IPS DF 6.9 (cell line): ENCODE results near the gene GGTA1.

Experiments
- DNase-seq: peaks from one replicate; pipeline ENCODE4 v3.0.0-alpha.2; 2013; ENCODE audit warnings: low read depth, low spot score
- H3K27ac ChIP-seq: one replicate; pipeline ENCODE4 v1.5.1; 2013; ENCODE audit warnings: low read length, control low read depth
- H3K27me3 ChIP-seq: 2 replicates; pipeline ENCODE4 v1.6.1; 2013; ENCODE audit warnings: mild to moderate bottlenecking, low read length; ENCODE audit not compliant: control insufficient read depth, insufficient read depth
- H3K36me3 ChIP-seq: 2 replicates; pipeline ENCODE4 v1.6.1; 2013; ENCODE audit warnings: low read length; ENCODE audit not compliant: control insufficient read depth, insufficient read depth
- H3K4me1 ChIP-seq: 2 replicates; pipeline ENCODE4 v1.6.1; 2013; ENCODE audit warnings: low read length; ENCODE audit not compliant: control insufficient read depth, insufficient read depth
- H3K4me3 ChIP-seq: 2 replicates; pipeline ENCODE4 v1.5.1; 2013; ENCODE audit warnings: mild to moderate bottlenecking, low read length
- H3K9me3 ChIP-seq: 2 replicates; pipeline ENCODE4 v1.6.1; 2013; ENCODE audit warnings: low read length, inconsistent platforms; ENCODE audit not compliant: control insufficient read depth, insufficient read depth
- WGBS: extraction: QIAGEN DNeasy Blood & Tissue Kit; methylation state at CpG from one replicate; pipeline ENCODE4 v1.1.7; 2013; ENCODE audit warnings: mixed read lengths, missing lambda C conversion rate; ENCODE audit not compliant: insufficient read length, insufficient coverage; 5-methylcytosine and 5-hydroxymethylcytosine counted together

Gene GGTA1

DNA sequence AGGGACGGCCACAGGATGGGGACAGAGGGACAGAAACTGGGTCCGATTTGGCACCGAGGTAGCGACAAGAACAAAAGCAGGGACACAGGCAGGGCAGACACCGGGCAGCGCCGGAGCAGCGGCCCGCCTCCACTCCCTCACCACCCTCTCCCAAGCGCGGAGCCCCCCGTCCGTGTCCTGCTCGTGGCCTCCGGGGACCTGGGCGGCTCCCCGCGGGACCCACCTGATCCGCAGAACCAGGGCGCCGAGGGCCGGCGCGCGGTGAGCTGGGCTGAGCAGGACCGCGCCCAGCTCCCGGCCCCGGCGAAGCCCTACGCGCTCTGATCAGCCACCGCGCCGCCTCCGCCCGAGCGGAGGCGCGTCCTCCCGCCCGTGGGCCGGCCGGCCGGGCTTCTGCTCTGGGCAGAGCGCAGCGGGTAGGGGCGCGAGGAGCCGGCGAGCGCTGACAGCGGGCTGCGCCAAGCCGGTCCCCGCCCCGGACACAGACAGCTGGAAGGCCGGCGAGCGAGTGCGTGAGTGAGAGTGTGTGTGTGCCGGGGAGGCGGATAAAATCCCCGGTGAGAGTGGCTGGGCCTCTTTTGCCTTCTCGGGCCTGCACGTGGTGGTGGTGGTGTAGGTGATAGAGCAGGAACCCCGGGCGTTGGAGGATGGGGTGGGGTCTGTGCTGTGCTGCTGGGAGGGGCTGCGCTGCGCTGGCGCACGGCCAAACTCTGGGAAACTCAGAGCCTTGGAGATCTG lies at the start of gene GGTA1:
Gene GGTA1 (minus strand): TSS at position 418 of the 738 bp plus-strand sequence. CDS start 31,922 bp downstream, outside the sequence.
- no peaks in the 10 kb centered on the region for H3K9me3 ChIP-seq
- no peak within 1 kb of the TSS for H3K27ac ChIP-seq
- peaks cover 24% of the 10 kb centered on the region; the same call in 1 of the 2 replicates for H3K27me3 ChIP-seq
- WGBS, result no CpG with 5 or more reads among the region's 72 CpGs
- DNase-seq, result no peak
- no peaks in the 10 kb centered on the region for H3K4me1 ChIP-seq
- peak within 1 kb of the TSS; percentile 46; the same call in 1 of the 2 replicates for H3K4me3 ChIP-seq
- no peaks in the 10 kb centered on the region for H3K36me3 ChIP-seq

DNA sequence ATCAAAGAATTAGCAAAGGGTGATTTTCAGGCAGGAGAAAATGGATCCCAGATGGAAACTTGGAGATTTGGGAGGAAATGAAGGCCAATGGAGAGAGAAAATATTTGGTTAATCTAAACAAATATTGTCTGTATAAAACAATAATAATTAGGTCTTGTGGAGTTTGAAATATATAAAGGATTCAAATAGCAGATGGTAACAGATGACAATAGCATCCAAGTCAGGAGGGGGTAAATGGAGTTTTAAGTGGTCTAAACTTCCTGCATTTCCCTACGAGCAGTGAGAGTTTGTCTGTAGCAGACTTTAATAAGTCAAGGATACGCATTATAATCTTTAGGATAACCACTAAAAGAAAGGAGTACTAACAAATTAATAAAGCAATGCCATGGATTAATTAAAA lies 49.0 kb upstream of the GGTA1 start:
- H3K4me3 ChIP-seq, result no peak overlapping the region
- no peak for DNase-seq
- WGBS, result no CpG with 5 or more reads among the region's 2 CpGs
- no peaks in the 10 kb centered on the region for H3K9me3 ChIP-seq
- no peaks in the 10 kb centered on the region for H3K36me3 ChIP-seq
- H3K4me1 ChIP-seq, result no peaks in the 10 kb centered on the region
- no peaks in the 10 kb centered on the region; the same call in 1 of the 2 replicates for H3K27me3 ChIP-seq
- no peak overlapping the region for H3K27ac ChIP-seq

DNA sequence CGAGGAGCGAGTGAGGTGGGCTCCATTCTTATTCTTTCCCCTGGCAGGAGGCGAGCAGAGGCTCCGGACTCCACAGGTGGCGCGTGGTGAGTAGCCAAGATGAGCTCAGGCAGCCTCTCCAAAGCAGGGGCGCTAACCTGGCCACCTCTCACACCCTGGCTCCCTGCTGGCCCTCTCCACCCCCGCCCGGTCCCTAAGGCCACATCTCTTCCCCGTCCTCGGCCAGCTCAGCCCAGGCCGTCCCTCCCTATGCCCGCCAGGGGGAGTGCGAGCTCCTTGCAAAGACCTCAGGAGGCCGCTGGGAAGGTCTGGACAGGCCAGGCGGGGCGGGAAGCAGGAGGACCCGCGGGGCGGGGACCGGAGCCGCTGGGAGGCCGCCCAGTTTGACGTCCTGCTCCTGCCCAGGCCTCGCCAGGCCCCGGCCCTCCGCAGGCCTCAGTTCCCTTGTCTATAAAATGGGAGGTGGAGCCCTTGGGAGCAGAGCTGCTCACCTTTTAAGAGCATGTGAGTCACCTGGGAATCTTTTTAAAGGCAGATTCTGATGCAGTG lies 46.3 kb upstream of the GGTA1 start:
- H3K27ac ChIP-seq, result no peak overlapping the region
- no peaks in the 10 kb centered on the region for H3K36me3 ChIP-seq
- no peaks in the 10 kb centered on the region for H3K4me1 ChIP-seq
- H3K27me3 ChIP-seq, result no peaks in the 10 kb centered on the region
- WGBS, result no CpG with 5 or more reads among the region's 27 CpGs
- H3K4me3 ChIP-seq, result no peak overlapping the region
- peak; percentile 85 for DNase-seq
- no peaks in the 10 kb centered on the region for H3K9me3 ChIP-seq

DNA sequence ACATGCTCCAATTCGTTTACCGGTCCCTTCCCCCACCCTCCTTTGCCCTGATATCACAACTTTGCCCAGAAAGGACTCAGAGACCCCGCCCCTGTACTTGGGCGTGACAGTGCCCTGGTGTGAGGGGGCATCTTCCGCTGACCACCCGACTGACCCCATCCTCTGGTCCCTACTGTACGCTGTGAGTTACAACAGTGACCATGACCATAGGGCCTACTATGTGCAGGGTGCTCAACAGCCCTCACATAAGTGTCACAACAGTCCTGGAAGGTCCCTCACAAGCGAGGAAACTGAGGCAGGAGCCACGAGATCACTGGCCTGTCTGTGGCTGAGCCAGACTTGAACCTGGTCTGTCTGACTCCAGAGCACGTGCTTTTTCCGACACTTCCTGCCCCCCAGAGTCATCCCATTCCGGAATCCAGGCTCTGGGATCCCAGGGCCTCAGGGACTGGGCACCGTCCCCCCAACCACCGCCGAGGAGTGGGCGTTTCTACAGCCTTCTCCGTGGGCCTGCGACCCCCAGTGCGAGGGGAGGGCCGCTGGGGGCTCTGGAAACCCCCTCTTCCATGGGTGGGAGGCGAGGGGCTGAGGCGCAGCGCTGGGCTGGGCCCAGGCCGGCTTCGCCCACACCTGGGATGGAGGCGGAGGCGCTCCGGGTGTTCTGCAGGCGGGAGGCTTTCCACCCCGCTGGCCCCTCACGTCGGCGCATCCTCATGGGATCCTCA lies 45.7 kb upstream of the GGTA1 start:
- no peaks in the 10 kb centered on the region for H3K9me3 ChIP-seq
- no peaks in the 10 kb centered on the region for H3K36me3 ChIP-seq
- no peak overlapping the region for H3K4me3 ChIP-seq
- H3K27me3 ChIP-seq, result no peaks in the 10 kb centered on the region
- no CpG with 5 or more reads among the region's 33 CpGs for WGBS
- H3K27ac ChIP-seq, result no peak overlapping the region
- H3K4me1 ChIP-seq, result no peaks in the 10 kb centered on the region
- no peak for DNase-seq

DNA sequence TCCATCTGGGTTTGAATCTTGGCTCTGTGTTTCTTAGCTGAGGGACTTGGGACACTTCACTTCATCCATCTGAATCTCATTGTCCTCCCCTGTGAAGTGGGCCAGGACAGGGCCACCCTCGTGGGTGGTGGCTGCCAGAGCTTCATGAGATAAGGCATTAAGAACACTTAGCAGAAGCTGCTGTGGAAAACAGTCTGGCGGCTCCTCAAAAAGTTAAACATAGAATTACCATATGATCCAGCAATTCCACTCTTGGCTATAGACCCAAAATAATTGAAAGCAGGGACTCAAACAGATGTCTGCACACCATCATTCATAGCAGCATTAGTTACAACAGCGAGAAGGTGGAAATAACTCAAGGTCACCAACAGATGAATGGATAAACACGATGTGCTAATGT lies 42.4 kb upstream of the GGTA1 start:
- Histone ChIP-seq H3K9me3 (no peaks in the 10 kb centered on the region), H3K4me1 (no peaks in the 10 kb centered on the region; the same call in 1 of the 2 replicates), H3K4me3 (no peak overlapping the region), H3K27me3 (no peaks in the 10 kb centered on the region), H3K36me3 (no peaks in the 10 kb centered on the region), H3K27ac (no peak overlapping the region)
- DNase-seq, result no peak
- no CpG with 5 or more reads among the region's 4 CpGs for WGBS

DNA sequence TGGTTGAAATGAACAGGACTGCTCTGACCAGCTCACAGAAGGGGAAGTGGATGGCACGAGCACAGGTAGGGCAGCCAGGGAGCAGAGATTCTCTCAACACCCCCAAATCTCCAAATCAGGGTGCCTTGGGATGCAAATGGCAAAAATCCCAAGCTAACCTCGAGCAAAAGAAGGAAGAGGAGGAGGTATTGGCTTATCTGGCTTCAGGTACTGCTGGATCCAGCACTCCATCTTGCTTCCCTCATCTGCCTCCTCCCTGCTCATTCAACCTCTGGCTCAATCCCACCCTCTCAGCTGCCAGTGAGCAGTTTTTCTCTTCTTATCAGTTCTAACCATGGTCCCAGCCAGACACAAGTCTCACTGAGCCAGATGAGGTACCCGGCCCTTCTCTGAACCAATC lies 41.6 kb upstream of the GGTA1 start:
- WGBS, result no CpG with 5 or more reads among the region's 3 CpGs

DNA sequence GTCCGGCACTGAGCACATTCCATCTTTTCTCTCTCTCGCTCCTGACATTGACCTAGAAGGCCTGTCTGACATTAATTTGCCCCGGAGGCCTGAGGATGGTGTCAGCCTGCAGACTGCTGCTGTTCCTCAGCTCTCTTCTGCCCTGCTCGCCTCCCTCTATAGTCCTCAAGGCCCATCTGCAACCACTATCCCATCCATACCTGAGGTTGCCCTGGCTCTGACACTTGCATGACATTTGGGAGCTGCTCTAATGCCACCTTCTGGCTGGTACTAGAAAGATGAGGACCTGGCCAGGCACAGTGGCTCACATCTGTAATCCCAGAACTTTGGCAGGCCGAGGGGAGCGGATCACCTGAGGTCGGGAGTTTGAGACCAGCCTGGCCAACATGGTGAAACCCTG lies 38.6 kb upstream of the GGTA1 start:
- Histone ChIP-seq H3K9me3 (no peaks in the 10 kb centered on the region), H3K4me3 (no peak overlapping the region), H3K4me1 (no peaks in the 10 kb centered on the region; the same call in 1 of the 2 replicates), H3K27ac (no peak overlapping the region), H3K27me3 (no peaks in the 10 kb centered on the region), H3K36me3 (no peaks in the 10 kb centered on the region)
- DNase-seq, result no peak
- WGBS, result no CpG with 5 or more reads among the region's 7 CpGs

More for the DNA sequence above, 41.6 kb upstream of the GGTA1 start:
- H3K36me3 ChIP-seq, result no peaks in the 10 kb centered on the region
- DNase-seq, result no peak
- no peaks in the 10 kb centered on the region; the same call in 1 of the 2 replicates for H3K4me1 ChIP-seq
- no peak overlapping the region for H3K27ac ChIP-seq
- H3K9me3 ChIP-seq, result no peaks in the 10 kb centered on the region
- H3K4me3 ChIP-seq, result no peak overlapping the region
- no peaks in the 10 kb centered on the region for H3K27me3 ChIP-seq

DNA sequence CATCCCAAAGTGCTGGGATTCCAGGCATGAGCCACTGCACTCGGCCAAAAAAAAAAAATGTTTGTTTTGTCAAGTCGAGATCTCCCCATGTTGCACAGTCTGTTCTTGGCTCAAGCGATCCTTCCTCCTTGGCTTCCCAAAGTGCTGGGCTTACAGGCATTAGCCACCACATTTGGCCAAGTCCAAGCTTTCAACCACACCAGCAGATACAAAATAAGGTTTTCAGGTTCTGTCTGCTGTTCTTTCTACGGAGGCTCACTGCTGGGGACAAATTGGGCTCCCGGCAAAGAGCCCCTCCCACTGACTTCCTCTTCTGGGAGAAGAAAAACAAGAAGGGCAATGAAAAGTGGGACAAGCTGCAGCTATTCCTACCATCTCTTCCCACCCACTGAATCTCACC lies 37.6 kb upstream of the GGTA1 start:
- H3K27me3 ChIP-seq, result no peaks in the 10 kb centered on the region
- no peak overlapping the region for H3K27ac ChIP-seq
- DNase-seq, result no peak
- H3K4me1 ChIP-seq, result no peaks in the 10 kb centered on the region; the same call in 1 of the 2 replicates
- no peak overlapping the region for H3K4me3 ChIP-seq
- no peaks in the 10 kb centered on the region for H3K9me3 ChIP-seq
- H3K36me3 ChIP-seq, result no peaks in the 10 kb centered on the region
- WGBS, result no CpG with 5 or more reads among the region's 5 CpGs

DNA sequence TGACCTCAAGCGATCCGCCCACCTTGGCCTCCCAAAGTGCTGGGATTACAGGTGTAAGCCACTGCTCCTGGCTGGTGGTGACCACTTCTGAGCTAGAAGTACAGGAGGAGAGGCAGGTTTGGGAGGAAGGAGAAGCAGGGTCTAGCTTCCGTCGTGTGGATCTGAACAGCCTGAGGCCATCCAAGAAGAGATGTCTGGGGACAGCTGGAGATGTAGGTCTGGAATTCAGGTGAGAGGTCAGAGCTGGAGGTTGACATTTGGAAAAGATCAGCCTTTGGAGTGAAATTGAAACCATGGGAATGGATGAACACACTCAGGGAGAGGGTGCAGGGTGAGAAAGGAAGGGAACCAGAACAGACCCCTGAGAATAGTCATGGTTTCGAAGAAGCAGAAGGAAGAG lies 33.2 kb upstream of the GGTA1 start:
- Histone ChIP-seq H3K27ac (no peak overlapping the region), H3K9me3 (no peaks in the 10 kb centered on the region), H3K27me3 (no peaks in the 10 kb centered on the region), H3K4me1 (no peaks in the 10 kb centered on the region; the same call in 1 of the 2 replicates), H3K36me3 (no peaks in the 10 kb centered on the region), H3K4me3 (no peak overlapping the region)
- WGBS, result no CpG with 5 or more reads among the region's 5 CpGs
- no peak for DNase-seq

DNA sequence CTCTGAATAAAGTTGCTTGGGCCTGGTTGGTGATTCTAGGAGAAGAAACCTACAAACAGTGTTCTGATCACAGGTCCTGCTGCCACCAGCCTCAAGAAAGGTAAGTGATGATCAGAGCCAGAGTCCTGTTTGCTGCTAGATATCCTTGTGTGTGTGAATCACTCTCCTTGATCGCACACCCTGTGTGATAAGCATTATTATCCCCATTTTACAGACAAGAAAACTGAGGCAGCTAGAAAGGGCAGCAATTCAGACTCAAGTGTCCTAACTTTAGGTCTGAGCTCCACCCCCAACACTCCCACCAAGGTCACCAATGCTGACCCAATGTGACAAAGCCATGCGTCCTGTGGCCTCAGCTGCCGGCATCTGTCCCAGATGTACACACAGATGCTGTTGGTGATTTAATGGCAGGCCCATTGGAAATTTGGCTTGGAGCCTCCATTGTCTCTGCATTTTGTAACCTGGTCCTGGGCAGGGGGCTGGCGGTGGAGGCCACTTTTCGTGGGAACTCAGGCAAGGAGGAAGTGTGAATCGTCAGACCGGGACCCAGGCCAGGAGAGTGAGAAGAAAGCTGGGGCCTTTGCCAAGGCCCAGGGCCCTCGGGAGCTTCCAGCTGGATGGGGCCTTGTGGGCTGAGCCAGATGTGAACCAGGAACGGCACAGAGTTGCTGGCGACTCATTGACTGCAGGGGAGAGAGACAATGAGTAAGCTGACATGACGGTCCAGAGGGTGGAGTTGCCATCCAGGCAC lies 29.8 kb upstream of the GGTA1 start:
- Histone ChIP-seq H3K4me3 (no peak overlapping the region), H3K4me1 (no peaks in the 10 kb centered on the region), H3K27me3 (no peaks in the 10 kb centered on the region), H3K36me3 (no peaks in the 10 kb centered on the region), H3K27ac (no peak overlapping the region), H3K9me3 (no peaks in the 10 kb centered on the region)
- no peak for DNase-seq
- no CpG with 5 or more reads among the region's 11 CpGs for WGBS
